HepG2 (cell line): Measurements from ENCODE around the gene RANBP3. TPM values are rescaled to one million over a fixed set of nuclear protein-coding genes. Genes with fewer than 3 reads are reported as not detected.

Experiments used
- ARID2 ChIP-seq: sonication (generic); formaldehyde crosslinking; IDR thresholded peaks from 2 replicates; pipeline ENCODE4 v1.8.1; 2022; ENCODE audit warnings: mild to moderate bottlenecking, missing genetic modification reagents, borderline replicate concordance
- ATF5 ChIP-seq: sonication (generic); formaldehyde crosslinking; IDR thresholded peaks from 2 replicates; pipeline ENCODE4 v1.4.0; 2020; ENCODE audit warnings: mild to moderate bottlenecking, low read depth, missing genetic modification reagents
- CBX1 ChIP-seq: IDR thresholded peaks from one replicate; pipeline ENCODE4 v1.6.1; 2016; ENCODE audit warnings: antibody characterized with exemption, low read depth
- FOXA3 ChIP-seq: IDR thresholded peaks from 2 replicates; pipeline ENCODE4 v1.6.1; 2016; ENCODE audit warnings: missing genetic modification reagents, missing compliant biosample characterization
- HIVEP1 ChIP-seq: sonication (generic); formaldehyde crosslinking; IDR thresholded peaks from 2 replicates; pipeline ENCODE4 v1.4.0; 2020; ENCODE audit warnings: mild to moderate bottlenecking, missing genetic modification reagents
- HNF4G ChIP-seq, 2 experiments: sonication (generic) in 1 of 2; formaldehyde crosslinking in 1 of 2; IDR thresholded peaks; 2 replicates each; pipeline versions ENCODE4 v1.4.0 to v1.6.1; 2011 to 2020; ENCODE audit warnings: borderline replicate concordance in 2 of 2, low read depth in 2 of 2, mild to moderate bottlenecking in 2 of 2, low read length in 1 of 2, missing genetic modification reagents in 1 of 2, moderate library complexity in 1 of 2
- KAT8 ChIP-seq: IDR thresholded peaks from 2 replicates; pipeline ENCODE4 v1.6.1; 2016; ENCODE audit warnings: missing genetic modification reagents, missing compliant biosample characterization
- MED1 ChIP-seq: sonication (generic); formaldehyde crosslinking; IDR thresholded peaks from 2 replicates; pipeline ENCODE4 v1.4.0; 2020; ENCODE audit warnings: missing genetic modification reagents
- MXI1 ChIP-seq: IDR thresholded peaks from 3 replicates; pipeline ENCODE4 v1.6.1; 2012; ENCODE audit warnings: low read depth, low read length, inconsistent platforms, borderline replicate concordance
- PBX3 ChIP-seq: sonication (generic); formaldehyde crosslinking; IDR thresholded peaks from 2 replicates; pipeline ENCODE4 v1.8.1; 2023; ENCODE audit warnings: missing genetic modification reagents, inconsistent platforms, borderline replicate concordance
- PRDM4 ChIP-seq: sonication (generic); formaldehyde crosslinking; IDR thresholded peaks from 2 replicates; pipeline ENCODE4 v1.9.0; 2021; ENCODE audit warnings: missing genetic modification reagents, borderline replicate concordance
- SAP130 ChIP-seq: IDR thresholded peaks from 2 replicates; pipeline ENCODE4 v1.6.1; 2016; ENCODE audit warnings: low read depth
- SNAPC2 ChIP-seq: sonication (generic); formaldehyde crosslinking; IDR thresholded peaks from 2 replicates; pipeline ENCODE4 v1.8.1; 2022; ENCODE audit warnings: mild to moderate bottlenecking, missing genetic modification reagents
- TCF12 ChIP-seq, 2 experiments: fragments of 450-650 bp in 1 of 2; sonication (generic) in 1 of 2; formaldehyde crosslinking in 1 of 2; IDR thresholded peaks; 2 replicates each; pipeline versions ENCODE4 v1.6.1 to v1.8.0; 2017 to 2022; ENCODE audit warnings: antibody characterized with exemption in 1 of 2, mild to moderate bottlenecking in 1 of 2, missing genetic modification reagents in 1 of 2, moderate library complexity in 1 of 2
- TOE1 ChIP-seq: sonication (generic); formaldehyde crosslinking; IDR thresholded peaks from 2 replicates; pipeline ENCODE4 v1.4.0; 2020; ENCODE audit warnings: mild to moderate bottlenecking, missing genetic modification reagents
- ZBTB26 ChIP-seq: IDR thresholded peaks from 2 replicates; pipeline ENCODE4 v1.6.1; 2016; ENCODE audit warnings: missing compliant biosample characterization, missing genetic modification reagents, borderline replicate concordance
- ZBTB34 ChIP-seq: sonication (generic); formaldehyde crosslinking; IDR thresholded peaks from 2 replicates; pipeline ENCODE4 v1.8.0; 2022; ENCODE audit warnings: mild to moderate bottlenecking, missing genetic modification reagents
- ZNF589 ChIP-seq: sonication (generic); formaldehyde crosslinking; conservative IDR thresholded peaks from 2 replicates; pipeline ENCODE4 v1.8.0; 2022; ENCODE audit warnings: mild to moderate bottlenecking, moderate library complexity, missing genetic modification reagents
- ZNF644 ChIP-seq: IDR thresholded peaks from 2 replicates; pipeline ENCODE4 v1.6.1; 2016; ENCODE audit warnings: low read depth
- ZNF709 ChIP-seq: sonication (generic); formaldehyde crosslinking; IDR thresholded peaks from 2 replicates; pipeline ENCODE4 v1.5.0; 2020; ENCODE audit warnings: mild to moderate bottlenecking, missing genetic modification reagents
- ZNF761 ChIP-seq: sonication (generic); formaldehyde crosslinking; conservative IDR thresholded peaks from 2 replicates; pipeline ENCODE4 v1.4.0; 2020; ENCODE audit warnings: mild to moderate bottlenecking, missing genetic modification reagents
- ZNF83 ChIP-seq: sonication (generic); formaldehyde crosslinking; IDR thresholded peaks from 2 replicates; pipeline ENCODE4 v1.4.0; 2020; ENCODE audit warnings: missing genetic modification reagents, mild to moderate bottlenecking, borderline replicate concordance
- ZNF879 ChIP-seq: sonication (generic); formaldehyde crosslinking; IDR thresholded peaks from 2 replicates; pipeline ENCODE4 v1.8.1; 2023; ENCODE audit warnings: missing genetic modification reagents
- polyA plus RNA-seq, 8 experiments: library from polyadenylated mRNA; depleted of rRNA in 3 of 8; stranded (reverse) in 7 of 8; unstranded in 1 of 8; fragments of >200 nt; fragmentation: Illumina TruSeq in 4 of 8; extraction: Trizol in 4 of 8; gene quantifications; 2 replicates each; pipeline versions ENCODE4 v1.2.1 to v1.2.3, GENCODE V29; 2011 to 2016; ENCODE audit warnings: low read depth in 4 of 8, missing spikeins in 1 of 8, mixed read lengths in 1 of 8; ENCODE audit not compliant: insufficient read depth in 1 of 8
- total RNA-seq, 5 experiments: library from RNA; depleted of rRNA; stranded (reverse); fragments of >200 nt; fragmentation: Illumina TruSeq; extraction: Trizol; gene quantifications; 2 replicates each; pipeline ENCODE4 v1.2.3, GENCODE V29; 2016; ENCODE audit warnings: low read depth in 1 of 5

The RANBP3 gene
- total and polyA plus RNA-seq, 2 of the 13 experiments (the other 11 are each of a cell fraction or from before 2014, with no cell fraction given): 39.5 to 149 TPM

- TF ChIP-seq HNF4G (IDR thresholded peaks at IDR 0.05; ENCODE audit: borderline replicate concordance, low read depth, low read length) (peak; percentile 94), HNF4G (CRISPR knock-in tag; IDR thresholded peaks at IDR 0.05; ENCODE audit: borderline replicate concordance, low read depth) (peak; percentile 99), MXI1 (peak; percentile 58; the same call in 1 of the 3 replicates), ATF5 (CRISPR knock-in tag) (peak; percentile 94), HIVEP1 (peak; percentile 44; the same call in 1 of the 2 replicates), KAT8 (CRISPR knock-in tag) (peak; percentile 80), PRDM4 (CRISPR knock-in tag) (no peak), ZNF644 (CRISPR knock-in tag) (peak; percentile 73; the same call in 1 of the 2 replicates), SNAPC2 (CRISPR knock-in tag) (peak; percentile 65; the same call in 1 of the 2 replicates), MED1 (peak; percentile 99), ZNF709 (CRISPR knock-in tag) (0 out of 2 replicates have a peak, but pooled peaks have one; percentile 30), PBX3 (no peak), ZNF83 (CRISPR knock-in tag) (0 out of 2 replicates have a peak, but pooled peaks have one; percentile 64), ZBTB26 (CRISPR knock-in tag) (peak; percentile 98), TOE1 (CRISPR knock-in tag) (0 out of 2 replicates have a peak, but pooled peaks have one; percentile 85), SAP130 (CRISPR knock-in tag) (peak; percentile 90), CBX1 (peak; percentile 61), ZNF879 (CRISPR knock-in tag) (no peak), ZNF761 (CRISPR knock-in tag) (peak; percentile 73; the same call in 1 of the 2 replicates), FOXA3 (CRISPR knock-in tag) (peak; percentile 98), TCF12 (IDR thresholded peaks at IDR 0.05) (no peak), TCF12 (CRISPR knock-in tag; IDR thresholded peaks at IDR 0.05) (peak; percentile 72), ZNF589 (CRISPR knock-in tag) (peak; percentile 62; the same call in 1 of the 2 replicates), ARID2 (CRISPR knock-in tag) (peak; percentile 83; the same call in 1 of the 2 replicates), ZBTB34 (CRISPR knock-in tag) (peak; percentile 97)
Measured at GRCh38 chr19:5870986-5871394, 107.0 kb downstream of the RANBP3 start (continued).
